ENCODE data around the gene ROR2.
"Not testable (repeated sequence)": the region's sequence is repeated elsewhere in the genome, so short reads cannot be mapped to it uniquely, and the experiment has no call there.

The ROR2 gene

GRCh38 chr9:91985692-91986091 lies 35.7 kb upstream of the ROR2 start:
- Histone ChIP-seq H3K27ac (ENCODE audit: low read length) (no peak overlapping the region), H3K4me1 (ENCODE audit: insufficient read depth, low read length) (no peaks in the 10 kb centered on the region), H3K79me2 (ENCODE audit: insufficient read depth, low read length) (no peaks in the 10 kb centered on the region), H3K4me3 (ENCODE audit: low read depth in 1 of 2, low read length in 2 of 2) (no peak overlapping the region), H3K36me3 (ENCODE audit: insufficient read depth, low read length) (no peaks in the 10 kb centered on the region), H3K9ac (ENCODE audit: low read depth, low read length) (no peak overlapping the region), H3K9me3 (ENCODE audit: insufficient read depth, low read length, severe bottlenecking) (peaks cover 4% of the 10 kb centered on the region), H3K27me3 (ENCODE audit: insufficient read depth, low read length, poor library complexity) (no peaks in the 10 kb centered on the region), H2AFZ (ENCODE audit: low read depth, low read length) (no peak overlapping the region), H4K20me1 (ENCODE audit: insufficient read depth, low read length) (no peaks in the 10 kb centered on the region), H3K4me2 (ENCODE audit: insufficient read depth, low read length) (no peak overlapping the region)
- DNase-seq, result no peak
- no peak for TF ChIP-seq EZH2 (IDR thresholded peaks at IDR 0.05; ENCODE audit: borderline replicate concordance, low read depth, low read length, severe bottlenecking)
- TF ChIP-seq CTCF (IDR thresholded peaks at IDR 0.05; ENCODE audit: borderline replicate concordance, extremely low read depth, low read length, poor library complexity, severe bottlenecking), result no peak
- ATAC-seq (ENCODE audit: insufficient read depth, low read depth), result no peak

- no peaks in the 10 kb centered on the region for H3K79me2 ChIP-seq (ENCODE audit: insufficient read depth, low read length)
- no peak overlapping the region for H3K9ac ChIP-seq (ENCODE audit: low read depth, low read length)
- no peak overlapping the region for H3K4me2 ChIP-seq (ENCODE audit: insufficient read depth, low read length)
- H3K4me3 ChIP-seq (ENCODE audit: low read depth in 1 of 2, low read length in 2 of 2), result no peak overlapping the region
- H3K36me3 ChIP-seq (ENCODE audit: insufficient read depth, low read length), result no peaks in the 10 kb centered on the region
- H3K9me3 ChIP-seq (ENCODE audit: insufficient read depth, low read length, severe bottlenecking), result peaks cover 4% of the 10 kb centered on the region
- no peak for TF ChIP-seq EZH2 (IDR thresholded peaks at IDR 0.05; ENCODE audit: borderline replicate concordance, low read depth, low read length, severe bottlenecking)
- TF ChIP-seq CTCF (IDR thresholded peaks at IDR 0.05; ENCODE audit: borderline replicate concordance, extremely low read depth, low read length, poor library complexity, severe bottlenecking), result peak; percentile 37
- no peaks in the 10 kb centered on the region for H4K20me1 ChIP-seq (ENCODE audit: insufficient read depth, low read length)
- ATAC-seq (ENCODE audit: insufficient read depth, low read depth), result no peak
- H3K4me1 ChIP-seq (ENCODE audit: insufficient read depth, low read length), result no peaks in the 10 kb centered on the region
- no peak for DNase-seq
- no peak overlapping the region for H3K27ac ChIP-seq (ENCODE audit: low read length)
- H3K27me3 ChIP-seq (ENCODE audit: insufficient read depth, low read length, poor library complexity), result no peaks in the 10 kb centered on the region
- no peak overlapping the region for H2AFZ ChIP-seq (ENCODE audit: low read depth, low read length)
These were observed 28.8 kb upstream of the ROR2 start for GRCh38 chr9:91978740-91979414.

- not testable (repeated sequence) for H3K27me3 ChIP-seq (ENCODE audit: insufficient read depth, low read length, poor library complexity); H4K20me1 ChIP-seq (ENCODE audit: insufficient read depth, low read length); H2AFZ ChIP-seq (ENCODE audit: low read depth, low read length); ATAC-seq (ENCODE audit: insufficient read depth, low read depth); H3K36me3 ChIP-seq (ENCODE audit: insufficient read depth, low read length); H3K27ac ChIP-seq (ENCODE audit: low read length); H3K79me2 ChIP-seq (ENCODE audit: insufficient read depth, low read length); DNase-seq; H3K9me3 ChIP-seq (ENCODE audit: insufficient read depth, low read length, severe bottlenecking); H3K4me3 ChIP-seq (ENCODE audit: low read depth in 1 of 2, low read length in 2 of 2); H3K4me2 ChIP-seq (ENCODE audit: insufficient read depth, low read length); H3K9ac ChIP-seq (ENCODE audit: low read depth, low read length); H3K4me1 ChIP-seq (ENCODE audit: insufficient read depth, low read length)
These were observed 25.2 kb upstream of the ROR2 start for GRCh38 chr9:91975254-91975653.

GRCh38 chr9:91972711-91973110 lies 22.7 kb upstream of the ROR2 start:
- H4K20me1 ChIP-seq (ENCODE audit: insufficient read depth, low read length), result no peaks in the 10 kb centered on the region
- no peaks in the 10 kb centered on the region for H3K9me3 ChIP-seq (ENCODE audit: insufficient read depth, low read length, severe bottlenecking)
- ATAC-seq (ENCODE audit: insufficient read depth, low read depth) (no peak), DNase-seq (no peak)
- no peak overlapping the region for H3K4me3 ChIP-seq (ENCODE audit: low read depth in 1 of 2, low read length in 2 of 2)
- no peak overlapping the region for H2AFZ ChIP-seq (ENCODE audit: low read depth, low read length)
- H3K4me2 ChIP-seq (ENCODE audit: insufficient read depth, low read length), result no peak overlapping the region
- H3K9ac ChIP-seq (ENCODE audit: low read depth, low read length), result no peak overlapping the region
- H3K79me2 ChIP-seq (ENCODE audit: insufficient read depth, low read length), result no peaks in the 10 kb centered on the region
- no peak overlapping the region for H3K27ac ChIP-seq (ENCODE audit: low read length)
- no peaks in the 10 kb centered on the region for H3K27me3 ChIP-seq (ENCODE audit: insufficient read depth, low read length, poor library complexity)
- no peaks in the 10 kb centered on the region for H3K4me1 ChIP-seq (ENCODE audit: insufficient read depth, low read length)
- TF ChIP-seq EZH2 (IDR thresholded peaks at IDR 0.05; ENCODE audit: borderline replicate concordance, low read depth, low read length, severe bottlenecking), result no peak
- TF ChIP-seq CTCF (IDR thresholded peaks at IDR 0.05; ENCODE audit: borderline replicate concordance, extremely low read depth, low read length, poor library complexity, severe bottlenecking), result no peak
- H3K36me3 ChIP-seq (ENCODE audit: insufficient read depth, low read length), result no peaks in the 10 kb centered on the region
